Measurements from ENCODE around the gene UBTD1.

UBTD1 gene

DNA sequence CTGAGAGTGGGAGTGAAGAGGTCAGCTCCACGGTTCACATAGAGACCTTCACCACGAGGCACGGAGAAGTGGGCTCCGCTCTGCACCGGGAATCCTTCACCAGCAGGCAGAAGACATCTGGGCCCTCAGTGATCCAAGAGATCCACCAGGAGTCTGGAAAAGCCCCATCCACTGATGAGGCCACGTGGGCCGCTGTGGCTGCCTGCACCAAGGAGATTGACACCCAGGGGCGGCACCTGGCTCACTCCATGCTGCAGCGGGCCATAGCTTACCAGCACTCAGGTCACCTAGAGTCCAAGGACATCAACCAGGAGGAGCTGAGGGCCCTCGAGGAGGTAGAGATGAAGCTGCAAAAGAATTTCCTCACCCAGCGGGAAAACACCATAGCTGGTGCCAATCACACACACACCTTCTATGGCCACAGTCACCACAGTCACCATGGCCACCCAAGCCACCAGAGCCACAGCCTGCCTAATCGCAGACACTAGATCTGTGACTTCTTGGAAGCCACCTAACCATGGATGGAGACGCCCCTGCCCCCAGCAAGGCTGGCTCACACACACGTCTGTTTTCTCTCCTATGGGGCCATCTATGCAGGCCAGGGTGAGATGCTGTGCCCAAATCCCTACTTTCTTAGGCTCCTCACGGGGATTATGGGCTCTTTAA is 91.5 kb downstream of the UBTD1 start:
- TF ChIP-seq, protein P1, sequence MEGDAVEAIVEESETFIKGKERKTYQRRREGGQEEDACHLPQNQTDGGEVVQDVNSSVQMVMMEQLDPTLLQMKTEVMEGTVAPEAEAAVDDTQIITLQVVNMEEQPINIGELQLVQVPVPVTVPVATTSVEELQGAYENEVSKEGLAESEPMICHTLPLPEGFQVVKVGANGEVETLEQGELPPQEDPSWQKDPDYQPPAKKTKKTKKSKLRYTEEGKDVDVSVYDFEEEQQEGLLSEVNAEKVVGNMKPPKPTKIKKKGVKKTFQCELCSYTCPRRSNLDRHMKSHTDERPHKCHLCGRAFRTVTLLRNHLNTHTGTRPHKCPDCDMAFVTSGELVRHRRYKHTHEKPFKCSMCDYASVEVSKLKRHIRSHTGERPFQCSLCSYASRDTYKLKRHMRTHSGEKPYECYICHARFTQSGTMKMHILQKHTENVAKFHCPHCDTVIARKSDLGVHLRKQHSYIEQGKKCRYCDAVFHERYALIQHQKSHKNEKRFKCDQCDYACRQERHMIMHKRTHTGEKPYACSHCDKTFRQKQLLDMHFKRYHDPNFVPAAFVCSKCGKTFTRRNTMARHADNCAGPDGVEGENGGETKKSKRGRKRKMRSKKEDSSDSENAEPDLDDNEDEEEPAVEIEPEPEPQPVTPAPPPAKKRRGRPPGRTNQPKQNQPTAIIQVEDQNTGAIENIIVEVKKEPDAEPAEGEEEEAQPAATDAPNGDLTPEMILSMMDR (IDR thresholded peaks at IDR 0.05; ENCODE audit: low read depth, low read length) = no peak
- no peak overlapping the region for H3K4me3 ChIP-seq (ENCODE audit: low read depth, low read length)

DNA sequence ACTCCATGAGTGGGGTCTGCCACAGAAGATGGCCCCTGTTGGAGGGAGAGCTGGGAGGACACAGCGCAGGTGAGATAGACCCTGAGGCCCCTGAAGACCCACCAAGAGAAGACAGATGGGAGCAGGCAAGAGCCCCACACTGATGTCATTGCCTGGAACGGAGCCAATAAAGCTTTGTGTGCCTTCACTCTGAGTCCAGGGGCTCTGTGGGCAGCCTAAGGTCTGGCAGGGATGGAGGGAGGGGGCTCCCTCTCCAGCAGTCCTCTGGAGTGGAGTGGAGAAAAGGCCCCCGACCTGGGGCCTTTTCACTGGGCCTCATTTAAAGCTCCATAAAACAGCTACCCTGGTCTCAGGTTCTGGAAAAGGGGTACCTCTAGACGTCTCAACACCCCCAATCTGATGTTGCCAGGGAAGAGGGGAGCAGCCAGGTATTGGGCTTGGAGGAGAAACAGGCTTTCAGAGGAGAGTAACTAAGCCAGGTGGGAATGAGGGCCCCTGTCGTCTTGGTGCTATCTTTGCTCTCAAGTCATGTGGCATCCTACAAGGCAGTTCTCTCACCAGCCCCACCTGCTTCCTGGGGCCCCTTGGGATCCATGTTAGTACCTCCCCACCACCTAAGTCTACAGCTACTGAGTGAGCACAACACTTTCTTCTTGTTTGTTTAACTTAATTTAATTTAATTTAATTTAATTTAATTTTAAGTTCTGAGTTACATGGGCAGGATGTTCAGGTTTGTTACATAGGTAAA is 92.2 kb downstream of the UBTD1 start:
- H3K4me3 ChIP-seq (ENCODE audit: low read depth, low read length) = no peak overlapping the region
- TF ChIP-seq, protein P1 (IDR thresholded peaks at IDR 0.05; ENCODE audit: low read depth, low read length) = no peak

DNA sequence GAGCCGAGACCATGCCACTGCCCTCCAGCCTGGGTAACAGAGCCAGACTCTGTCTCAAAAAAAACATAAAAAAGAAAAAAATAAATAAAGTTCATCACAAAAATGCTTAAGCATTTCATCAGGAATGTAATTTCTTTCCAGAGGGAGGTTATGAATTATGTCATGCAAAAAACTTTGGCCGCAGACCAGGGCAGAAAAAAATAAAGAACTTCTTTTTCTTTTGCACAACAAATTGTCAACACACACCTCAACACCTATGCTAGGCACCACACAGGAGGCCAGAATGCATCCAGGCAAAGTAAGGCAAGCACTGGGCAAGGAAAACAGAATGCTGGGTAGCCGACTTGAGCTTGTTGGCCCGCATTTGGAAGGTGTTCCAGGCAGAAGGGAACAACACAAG is 94.7 kb downstream of the UBTD1 start:
- TF ChIP-seq, protein P1 (IDR thresholded peaks at IDR 0.05; ENCODE audit: low read depth, low read length) = no peak
- H3K4me3 ChIP-seq (ENCODE audit: low read depth, low read length) = no peak overlapping the region

DNA sequence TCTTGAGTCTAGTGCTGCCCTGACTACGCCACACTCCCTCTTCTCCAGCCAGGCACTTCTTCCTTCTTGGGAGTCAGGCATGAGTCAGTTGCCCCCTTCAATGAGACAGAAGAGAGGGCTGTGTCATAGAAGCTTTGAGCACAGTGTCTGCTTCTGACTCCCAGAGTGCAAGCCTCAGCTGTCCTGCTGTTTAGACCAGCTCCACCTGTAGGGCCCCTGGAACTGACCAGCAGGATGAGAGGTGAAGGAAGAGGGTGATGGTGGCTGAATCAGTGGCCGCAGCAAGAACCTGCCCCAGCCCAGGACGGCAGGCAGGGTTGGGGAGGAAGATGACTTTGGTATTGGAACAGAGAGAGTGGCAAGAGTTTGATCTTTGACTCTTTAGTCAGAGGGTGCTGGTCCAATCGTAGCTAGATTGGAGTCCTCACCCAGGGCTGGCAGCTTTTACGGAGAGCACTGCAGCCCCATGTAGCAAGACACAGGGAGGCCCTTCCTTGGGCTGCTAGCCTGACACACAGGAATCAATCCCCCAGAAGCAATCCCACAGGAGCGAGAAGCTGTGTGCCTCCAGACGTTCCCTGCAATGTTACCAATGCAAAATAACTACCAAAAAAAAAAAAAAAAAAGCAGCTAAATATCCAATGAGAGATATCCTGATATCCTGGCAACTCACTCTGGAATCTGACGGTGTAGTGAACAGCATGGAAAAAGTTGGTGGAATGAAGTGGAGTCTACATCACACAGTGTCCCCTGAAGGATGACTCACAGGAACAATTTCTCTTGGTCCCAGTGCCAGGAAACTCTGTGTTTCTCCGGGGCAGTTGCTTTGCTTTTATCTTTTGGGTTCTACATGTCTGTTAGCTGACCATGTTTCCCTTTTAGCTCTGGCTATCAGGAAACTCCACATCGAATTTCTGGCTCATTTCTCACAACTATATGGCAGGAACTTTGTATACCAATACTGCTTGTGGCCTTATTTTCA is 97.7 kb downstream of the UBTD1 start:
- H3K4me3 ChIP-seq (ENCODE audit: low read depth, low read length) = no peak overlapping the region
- TF ChIP-seq, protein P1 (IDR thresholded peaks at IDR 0.05; ENCODE audit: low read depth, low read length) = no peak

DNA sequence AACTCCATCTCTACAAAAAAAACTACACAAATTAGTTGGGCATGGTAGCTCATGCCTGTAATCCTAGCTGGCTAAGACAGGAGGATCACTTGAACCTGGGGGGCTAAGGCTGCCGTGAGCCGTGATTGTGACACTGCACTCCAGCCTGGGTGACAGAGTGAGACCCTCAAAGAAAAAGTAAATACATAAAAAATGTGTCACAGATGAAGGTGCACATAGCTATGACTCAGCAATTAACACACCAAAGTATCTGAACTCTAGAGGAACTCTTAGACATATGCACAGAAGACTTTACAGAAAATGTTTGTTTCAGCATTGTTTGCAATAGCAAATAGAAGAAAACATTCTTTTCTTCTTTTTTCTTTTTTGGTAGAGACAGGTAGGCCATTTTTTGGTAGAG is 99.1 kb downstream of the UBTD1 start:
- H3K4me3 ChIP-seq (ENCODE audit: low read depth, low read length) = no peak overlapping the region
- TF ChIP-seq, protein P1 (IDR thresholded peaks at IDR 0.05; ENCODE audit: low read depth, low read length) = no peak

DNA sequence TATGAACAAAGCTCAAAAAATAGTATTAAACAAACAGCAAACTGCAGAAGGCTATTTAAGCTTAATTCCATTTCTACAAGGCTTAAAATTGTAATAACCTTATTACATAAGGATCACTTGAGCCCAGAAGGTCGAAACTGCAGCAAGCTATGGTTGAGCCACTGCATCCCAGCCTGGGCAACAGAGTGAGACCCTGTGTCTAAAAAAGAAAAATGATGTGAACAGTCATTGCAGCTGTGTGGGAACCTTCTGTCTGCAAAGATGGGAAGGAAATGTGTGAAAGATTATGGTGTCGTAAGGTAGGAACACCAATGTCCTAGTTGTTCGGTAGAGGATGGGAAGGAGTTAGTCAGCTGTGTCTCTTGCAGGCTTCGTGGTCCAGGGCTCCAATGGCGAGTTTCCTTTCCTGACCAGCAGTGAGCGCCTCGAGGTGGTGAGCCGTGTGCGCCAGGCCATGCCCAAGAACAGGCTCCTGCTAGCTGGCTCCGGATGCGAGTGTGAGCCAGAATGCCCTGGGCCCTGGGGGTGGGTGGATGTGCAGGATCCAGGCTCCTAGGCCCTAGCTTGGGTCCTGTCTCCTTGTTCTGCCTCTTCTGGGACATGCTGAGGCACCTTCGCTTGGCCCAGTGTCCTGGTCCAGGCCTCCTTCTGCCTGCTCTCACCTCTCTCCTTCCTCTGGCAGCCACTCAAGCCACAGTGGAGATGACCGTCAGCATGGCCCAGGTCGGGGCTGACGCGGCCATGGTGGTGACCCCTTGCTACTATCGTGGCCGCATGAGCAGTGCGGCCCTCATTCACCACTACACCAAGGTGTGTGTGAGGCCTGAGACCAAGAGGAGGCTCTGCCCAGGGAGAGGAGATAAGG is 99.9 kb downstream of the UBTD1 start:
- TF ChIP-seq, protein P1 (IDR thresholded peaks at IDR 0.05; ENCODE audit: low read depth, low read length) = no peak

More for the DNA sequence above, 99.9 kb downstream of the UBTD1 start:
- no peak overlapping the region for H3K4me3 ChIP-seq (ENCODE audit: low read depth, low read length)

Data from WI38 (cell line).